GM18951 (cell line): ENCODE results near the gene EXOC3.

ENCODE experiments used
- POLR2A ChIP-seq: IDR thresholded peaks from 4 replicates; pipeline ENCODE4 v1.6.1; 2011; ENCODE audit warnings: mild to moderate bottlenecking; ENCODE audit not compliant: insufficient read length, insufficient read depth; ENCODE audit errors: extremely low read depth
- in situ Hi-C: fragments of 300-500 bp; cut with MboI; formaldehyde crosslinking; loops from one replicate; pipeline ENCODE4 v1.12.0; 2022; ENCODE audit warnings: low sequenced_read_pairs, mixed read lengths, inconsistent platforms; ENCODE audit not compliant: unreplicated experiment

EXOC3 gene

DNA sequence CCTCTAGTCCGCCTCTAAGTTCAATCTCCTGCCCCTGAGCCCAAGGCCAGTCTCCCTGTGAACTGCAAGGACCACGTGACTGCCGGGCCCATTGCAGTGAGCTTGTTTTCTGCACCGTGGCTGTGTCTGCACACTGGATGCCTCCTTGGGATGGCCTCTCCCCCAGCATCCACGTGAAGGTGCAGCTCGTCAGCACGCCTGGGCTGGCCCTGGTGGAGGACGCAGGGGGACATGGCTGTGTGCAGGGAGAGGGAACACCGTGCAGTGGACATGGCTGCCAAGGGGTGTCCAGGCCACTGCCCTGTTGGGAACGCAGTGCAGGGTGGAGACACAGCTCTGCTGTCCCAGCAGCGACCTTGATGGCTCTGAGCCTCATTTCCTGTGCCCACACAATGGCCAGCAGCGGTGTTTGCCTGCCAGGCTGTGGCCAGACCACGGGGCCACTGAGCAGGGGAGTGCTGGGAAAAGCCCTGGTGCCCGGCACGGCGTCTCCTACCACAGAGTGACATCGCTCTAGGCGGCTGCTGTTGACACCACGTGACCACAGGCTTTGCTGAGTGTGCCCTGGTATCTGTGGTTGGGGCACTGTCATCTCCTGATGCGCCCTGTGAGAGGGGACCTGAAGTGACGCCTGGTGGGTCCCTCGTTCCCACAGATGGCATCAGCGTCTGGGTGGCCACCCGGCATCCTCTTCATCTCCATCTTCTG is 26.9 kb upstream of the EXOC3 start:
- TF ChIP-seq POLR2A, result no peak
- in situ Hi-C loops, result no loop called here

DNA sequence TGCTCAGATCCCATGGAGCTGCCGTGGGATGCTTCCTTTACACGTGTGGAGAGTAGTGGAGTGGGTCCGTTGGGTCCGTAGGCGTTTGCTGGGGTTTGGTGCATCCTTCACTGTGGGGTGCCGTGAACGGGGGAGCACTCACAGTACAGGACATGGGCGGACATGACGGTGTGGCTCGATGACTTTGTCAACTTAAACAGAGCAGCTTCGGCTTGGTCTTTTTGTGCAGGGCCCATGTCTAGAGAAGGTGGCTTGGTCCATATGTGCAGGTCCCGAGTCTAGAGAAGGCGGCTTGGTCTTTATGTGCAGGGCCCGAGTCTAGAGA is 26.4 kb upstream of the EXOC3 start:
- TF ChIP-seq POLR2A, result no peak
- in situ Hi-C loops, result no loop called here

DNA sequence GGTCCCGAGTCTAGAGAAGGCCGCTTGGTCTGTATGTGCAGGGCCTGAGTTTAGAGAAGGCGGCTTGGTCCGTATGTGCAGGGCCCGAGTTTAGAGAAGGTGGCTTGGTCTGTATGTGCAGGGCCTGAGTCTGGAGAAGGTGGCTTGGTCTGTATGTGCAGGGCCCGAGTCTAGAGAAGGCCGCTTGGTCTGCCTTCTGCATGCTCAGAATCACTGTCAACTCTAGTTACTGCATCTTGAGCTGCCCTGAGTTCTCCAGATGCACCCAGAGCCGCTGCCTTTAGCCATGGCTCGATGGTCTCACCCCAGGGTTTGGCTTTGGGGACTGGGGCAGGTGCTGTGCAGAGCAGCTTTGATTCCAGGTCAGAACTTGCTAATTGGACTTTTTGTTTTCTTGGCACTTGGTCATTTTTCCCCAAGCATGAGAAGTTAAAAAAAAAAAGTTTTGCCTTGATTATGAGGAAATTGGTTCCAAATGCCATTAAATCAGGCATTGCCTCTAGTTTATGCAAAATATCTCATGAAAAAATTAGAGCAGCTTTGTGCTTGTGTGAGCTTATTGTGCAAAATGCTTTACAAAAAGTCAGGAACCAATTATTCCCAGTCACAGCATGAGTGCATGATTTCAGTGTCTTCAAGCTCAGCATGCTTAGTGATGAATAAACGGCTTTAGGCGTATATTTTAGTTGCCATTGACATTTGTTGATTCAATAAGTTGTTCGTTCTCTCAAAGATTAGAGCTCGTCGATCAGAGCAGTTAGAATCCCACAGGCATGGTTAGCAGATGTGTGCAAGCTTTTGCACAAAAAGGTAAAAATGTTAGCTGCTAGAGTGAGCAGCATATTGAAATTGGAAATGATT is 25.4 kb upstream of the EXOC3 start:
- TF ChIP-seq POLR2A, result no peak
- in situ Hi-C loops, result no loop called here

DNA sequence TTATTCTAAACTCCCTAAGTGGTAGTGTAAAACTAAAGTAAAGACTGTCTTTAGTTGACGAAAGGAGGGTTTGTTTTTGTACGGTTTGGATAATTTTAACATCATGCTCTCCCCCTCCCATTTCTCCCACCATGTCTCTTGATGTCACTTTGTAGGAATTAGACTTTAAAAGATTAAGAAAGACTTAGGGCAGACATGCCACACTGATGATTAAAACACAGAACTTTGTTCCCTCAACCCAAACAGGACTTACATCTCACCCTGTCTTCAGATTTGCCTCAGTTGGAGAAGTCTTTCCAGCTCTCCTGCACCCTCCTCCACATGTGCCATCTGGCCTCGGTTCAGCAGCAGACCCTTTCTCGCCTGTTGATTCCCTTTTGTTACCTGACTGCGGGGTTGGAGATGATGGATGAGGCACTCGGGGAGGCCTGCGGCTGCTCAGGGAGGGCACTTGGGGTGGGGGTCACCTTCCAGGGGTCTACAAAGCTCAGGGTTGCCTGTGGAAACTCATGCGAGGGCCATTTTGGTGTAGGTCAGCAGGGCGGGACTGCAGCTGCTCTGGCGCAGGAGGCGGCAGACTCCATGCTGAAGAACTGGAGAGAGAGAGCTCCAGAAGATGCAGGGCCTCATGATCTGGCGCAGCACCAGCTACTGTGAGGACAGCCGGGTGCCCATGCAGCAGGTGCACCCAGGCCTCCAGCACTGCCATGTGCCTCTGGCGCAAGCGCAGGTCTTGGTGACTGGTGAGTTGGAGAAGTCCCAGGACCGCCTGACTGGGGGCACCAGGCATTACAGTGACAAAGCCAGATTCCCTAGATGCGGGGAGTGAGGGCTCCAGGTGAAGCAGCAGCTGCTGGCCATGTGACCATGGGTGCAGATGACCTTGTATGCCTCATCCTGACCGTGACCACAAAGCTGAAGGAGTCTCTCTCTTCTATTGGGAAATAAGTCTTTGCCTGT is 24.5 kb upstream of the EXOC3 start:
- in situ Hi-C loops, result no loop called here
- TF ChIP-seq POLR2A, result no peak

DNA sequence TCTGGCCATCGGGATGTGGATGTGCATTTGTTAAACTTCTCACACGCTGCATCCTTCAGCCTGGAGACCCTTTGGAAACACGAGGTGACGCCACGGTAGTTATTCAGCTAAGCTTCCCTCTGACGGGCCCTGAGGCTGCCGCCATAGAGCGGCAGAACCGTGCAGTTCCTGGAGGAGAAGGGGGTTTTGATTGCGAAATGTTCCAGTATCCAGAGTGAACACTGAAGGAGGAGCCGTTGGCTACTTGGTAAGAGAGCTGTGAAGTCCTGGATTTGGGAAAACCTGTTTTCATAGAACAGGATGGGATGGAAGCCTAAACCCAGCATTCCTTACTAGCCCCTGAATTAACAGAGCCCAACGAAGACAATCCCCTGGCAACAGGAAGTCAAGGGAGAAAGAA is 23.0 kb upstream of the EXOC3 start:
- in situ Hi-C loops, result no loop called here
- TF ChIP-seq POLR2A, result no peak

DNA sequence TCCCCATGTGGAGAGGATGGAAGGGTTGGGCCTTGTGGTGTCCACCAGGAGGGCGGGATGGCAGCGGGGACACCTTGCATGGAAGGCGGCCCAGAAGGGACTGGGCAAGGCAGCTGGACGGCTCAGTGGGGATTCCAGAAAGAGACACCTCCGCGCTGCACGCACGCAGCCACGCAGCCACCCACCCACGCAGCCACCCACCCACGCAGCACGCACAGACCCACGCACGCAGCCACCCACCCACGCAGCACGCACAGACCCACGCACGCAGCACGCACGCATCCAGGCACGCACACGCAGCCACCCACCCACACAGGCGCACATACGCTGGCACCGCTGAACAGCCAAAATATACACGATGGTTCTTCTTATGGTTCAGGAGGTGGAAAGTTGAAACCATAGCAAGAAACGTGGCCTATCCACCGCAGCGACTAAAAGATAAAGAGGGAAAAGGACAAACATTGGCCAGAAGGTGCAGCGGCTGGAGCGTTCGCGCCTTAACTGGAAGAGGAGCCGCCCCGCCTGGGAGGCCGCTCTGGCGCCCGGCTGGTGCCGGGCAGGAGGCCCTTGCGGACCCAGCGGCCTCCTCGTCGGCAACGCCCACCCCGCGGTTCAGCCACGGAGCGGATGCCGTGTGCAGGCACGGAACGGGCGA is 22.2 kb upstream of the EXOC3 start:
- TF ChIP-seq POLR2A, result no peak
- in situ Hi-C loops, result no loop called here

DNA sequence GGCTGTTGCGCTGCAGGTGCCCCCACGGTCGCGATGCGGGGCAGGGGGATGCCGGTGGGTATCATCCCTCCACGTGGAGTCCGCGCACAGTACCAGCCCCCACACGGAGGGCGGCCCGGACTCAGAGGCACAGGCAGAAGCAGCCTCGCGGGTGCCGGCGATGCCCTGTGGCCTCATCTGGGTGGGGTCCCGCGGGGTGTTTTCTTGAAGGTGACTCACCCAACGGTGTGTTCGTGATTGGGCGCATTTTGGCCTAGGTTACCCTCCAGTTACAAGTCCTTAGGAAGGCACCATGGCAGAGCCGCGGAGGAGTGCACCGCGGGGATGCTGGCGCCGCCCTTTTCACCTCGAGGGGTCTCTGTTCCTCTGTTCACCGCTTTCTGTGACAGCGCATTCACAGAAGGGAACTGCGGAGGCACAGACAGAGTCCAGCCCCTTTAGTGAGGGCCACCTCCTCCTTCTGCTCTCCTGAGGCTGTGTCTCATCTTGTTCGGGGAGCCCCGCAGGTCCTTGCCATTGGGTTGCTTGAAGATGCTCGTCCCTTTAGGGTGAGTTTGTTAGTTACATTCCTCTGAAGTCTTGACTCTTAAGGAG is 21.6 kb upstream of the EXOC3 start:
- TF ChIP-seq POLR2A, result no peak
- in situ Hi-C loops, result no loop called here

DNA sequence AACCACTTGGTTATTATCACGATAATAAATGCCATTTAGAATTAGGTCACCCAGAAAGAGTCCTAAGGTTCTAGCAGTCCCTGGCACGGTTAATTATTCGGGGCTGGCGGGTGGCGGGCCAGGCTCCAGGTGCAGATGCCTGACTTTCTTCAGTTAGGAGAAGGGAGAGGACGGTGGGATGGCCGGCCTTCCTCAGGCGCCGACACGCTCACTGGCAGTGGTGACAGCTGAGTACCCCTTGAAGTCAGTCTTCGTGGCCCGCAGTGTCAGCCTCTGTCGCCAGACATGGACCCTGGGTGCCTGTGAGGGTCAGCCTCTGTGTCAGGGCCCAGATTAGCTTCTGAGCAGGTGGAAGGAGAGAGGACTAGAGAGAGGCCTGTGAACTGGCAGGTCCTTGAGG is 21.1 kb upstream of the EXOC3 start:
- TF ChIP-seq POLR2A, result no peak
- in situ Hi-C loops, result no loop called here

DNA sequence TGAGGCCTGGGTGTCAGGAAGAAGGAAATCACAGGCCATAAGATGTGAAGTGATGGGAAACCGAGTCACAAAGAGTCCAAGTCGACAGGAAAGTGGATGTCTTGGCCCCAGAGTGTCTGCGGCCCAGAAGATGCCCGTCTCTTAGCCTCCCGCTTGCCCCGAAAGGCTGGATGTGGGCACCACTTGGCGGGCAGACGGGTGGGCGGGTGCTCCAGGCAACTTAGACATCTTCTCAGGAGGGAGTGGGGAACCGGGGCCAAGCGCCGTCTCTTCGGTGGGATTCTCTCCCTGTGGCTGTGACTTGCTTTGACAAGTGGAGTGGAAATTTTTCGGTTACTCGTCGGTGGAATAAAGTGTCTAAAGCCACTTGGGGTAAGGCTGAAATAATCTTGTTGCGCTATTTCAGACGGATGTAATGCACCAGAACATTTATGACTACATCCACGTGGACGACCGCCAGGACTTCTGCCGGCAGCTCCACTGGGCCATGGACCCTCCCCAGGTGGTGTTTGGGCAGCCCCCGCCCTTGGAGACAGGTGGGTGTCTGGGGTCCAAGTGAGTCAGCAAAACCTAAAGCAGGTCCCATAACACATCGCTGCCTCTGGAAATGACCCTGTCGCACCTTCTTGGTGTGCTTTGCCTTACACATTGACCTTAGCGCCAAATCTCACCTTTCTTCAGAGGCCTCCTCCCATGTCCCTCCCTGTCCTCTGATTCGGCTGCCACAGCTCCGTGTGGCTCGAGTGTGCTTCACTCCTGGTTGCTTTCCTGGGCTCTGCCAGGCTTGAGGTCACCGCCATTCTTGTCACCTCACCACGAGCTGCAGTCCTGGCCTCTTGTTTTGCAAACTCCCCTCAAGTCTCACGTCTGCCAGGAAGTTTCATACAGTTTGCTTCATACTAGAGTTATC is 20.4 kb upstream of the EXOC3 start:
- no peak for TF ChIP-seq POLR2A
- in situ Hi-C loops, result no loop called here

DNA sequence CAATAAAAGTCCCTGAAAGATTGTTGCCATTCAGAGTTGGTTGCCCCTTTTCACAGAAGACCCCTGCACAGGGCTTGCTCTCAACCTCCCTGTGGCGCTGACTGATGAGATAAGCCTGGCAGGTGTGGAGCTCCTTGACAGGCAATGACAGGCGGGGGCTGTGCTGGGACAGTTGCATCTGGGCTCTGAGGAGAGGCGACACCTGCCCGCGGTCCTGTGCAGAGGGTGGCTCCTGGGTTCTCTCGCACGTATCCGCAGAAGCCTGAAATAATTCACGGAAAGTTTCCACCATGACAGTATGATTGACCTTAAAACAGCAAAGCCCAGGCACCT is 19.8 kb upstream of the EXOC3 start:
- TF ChIP-seq POLR2A, result no peak

DNA sequence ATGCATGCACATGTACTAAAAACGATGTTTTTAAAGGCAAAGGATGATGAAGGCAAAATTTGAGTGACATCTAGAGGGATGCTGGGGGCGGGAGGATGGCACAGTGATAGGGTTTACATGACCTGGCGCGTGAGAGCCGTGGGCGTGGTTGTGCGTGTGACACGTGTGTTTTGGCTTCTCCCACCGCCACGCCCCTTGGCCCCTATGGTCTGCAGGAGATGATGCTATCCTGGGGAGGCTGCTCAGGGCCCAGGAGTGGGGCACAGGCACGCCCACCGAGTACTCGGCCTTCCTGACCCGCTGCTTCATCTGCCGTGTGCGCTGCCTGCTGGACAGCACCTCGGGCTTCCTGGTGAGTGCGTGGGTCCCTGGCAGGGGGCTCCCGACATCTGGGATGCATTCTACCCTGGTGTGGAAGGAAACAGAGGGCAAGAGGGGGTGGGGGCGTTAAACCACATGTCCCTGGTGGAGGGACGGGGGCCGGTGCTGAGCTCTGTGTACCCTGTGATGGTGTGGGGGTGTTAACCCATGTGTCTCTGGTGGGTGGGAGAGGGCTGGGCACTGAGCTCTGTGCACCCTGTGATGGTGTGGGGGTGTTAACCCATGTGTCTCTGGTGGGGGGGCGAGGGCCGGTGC is 19.2 kb upstream of the EXOC3 start:
- in situ Hi-C loops, result no loop called here
- TF ChIP-seq POLR2A, result peak; percentile 6

More for the DNA sequence above, 19.8 kb upstream of the EXOC3 start:
- in situ Hi-C loops, result no loop called here
